ENCODE data around the gene CPA5. TPM values are rescaled to one million over a fixed set of nuclear protein-coding genes. Genes with fewer than 3 reads are reported as not detected.

CPA5 gene
- polyA plus RNA-seq, 3 donors, result not detected

DNA sequence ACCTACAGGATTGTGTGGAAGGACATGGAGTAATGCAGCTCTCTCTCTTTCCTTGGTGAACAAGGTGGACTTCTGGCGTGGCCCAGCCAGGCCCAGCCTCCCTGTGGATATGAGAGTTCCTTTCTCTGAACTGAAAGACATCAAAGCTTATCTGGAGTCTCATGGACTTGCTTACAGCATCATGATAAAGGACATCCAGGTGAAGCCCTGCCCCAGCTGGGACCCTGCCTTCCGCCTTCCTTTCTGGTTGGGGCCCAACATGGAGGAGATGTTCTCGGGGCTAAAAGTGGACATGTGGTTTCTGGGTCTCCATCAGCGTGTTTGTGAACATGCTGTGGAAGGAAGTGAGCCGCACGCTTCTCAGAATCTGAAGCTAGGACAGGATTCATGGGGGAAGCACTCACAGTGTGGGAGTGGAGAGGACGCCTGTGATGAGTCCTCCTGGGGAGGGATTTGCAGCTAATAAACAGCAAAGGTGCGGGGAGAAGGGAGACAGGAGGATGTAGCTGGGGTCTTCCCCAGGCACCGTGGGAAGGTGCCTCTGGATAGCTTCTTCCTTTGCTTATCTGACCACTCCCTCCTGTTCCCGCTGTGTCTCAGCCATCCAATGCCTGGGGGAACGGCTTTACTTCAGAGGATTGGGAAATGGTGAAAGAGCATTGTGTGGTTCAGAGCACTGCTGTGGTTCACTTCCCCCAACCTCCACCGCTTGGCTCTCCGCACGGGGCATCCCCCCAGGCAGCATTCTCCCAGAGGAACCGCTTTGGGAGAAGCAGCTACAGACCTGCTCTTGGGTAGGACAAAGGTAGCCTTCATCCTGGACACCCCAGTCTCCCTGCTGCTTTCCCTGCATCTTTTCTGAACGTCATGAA, 5.5 kb downstream of the CPA5 start:
- peaks cover 0 to 2% (median 0%) of the 10 kb centered on the region in 7 donors for H3K9me3 Mint-ChIP-seq
- peaks cover 0 to 7% (median 2%) of the 10 kb centered on the region in 3 donors for H3K27me3 Mint-ChIP-seq (ENCODE audit: low read depth in 3 of 3)
- intact Hi-C loops (cut with micrococcal nuclease), result no loop called here
- peaks cover 4% of the 10 kb centered on the region for H3K4me1 Mint-ChIP-seq
- Histone ChIP-seq H2AFZ (ENCODE audit: insufficient read depth, low read depth, low read length, poor library complexity, severe bottlenecking) (no peak overlapping the region), H3K4me3 (replicated peaks in 1 of 3; ENCODE audit: low read depth in 2 of 3, low read length in 3 of 3) (no peak overlapping the region), H3K9me3 (replicated peaks in 1 of 2; ENCODE audit: control insufficient read depth in 1 of 2, insufficient read depth in 1 of 2, low read length in 2 of 2) (no peaks in the 10 kb centered on the region), H4K20me1 (ENCODE audit: insufficient read depth, low read length) (no peaks in the 10 kb centered on the region), H3K79me2 (ENCODE audit: insufficient read depth, low read length) (no peaks in the 10 kb centered on the region), H3K27ac (ENCODE audit: low read depth in 1 of 2, low read length in 2 of 2) (no peak overlapping the region), H3K9ac (ENCODE audit: insufficient read depth, low read length, poor library complexity, severe bottlenecking) (no peak overlapping the region), H3K27me3 (ENCODE audit: control insufficient read depth in 2 of 2, insufficient read depth in 2 of 2, low read length in 2 of 2) (no peaks in the 10 kb centered on the region), H3K4me2 (replicated peaks; ENCODE audit: extremely low read depth, low read length, poor library complexity, severe bottlenecking) (no peak overlapping the region), H3K4me1 (ENCODE audit: control insufficient read depth in 1 of 2, insufficient read depth in 2 of 2, low read length in 2 of 2) (no peaks in the 10 kb centered on the region), H3K36me3 (replicated peaks in 1 of 2; ENCODE audit: control insufficient read depth in 1 of 2, insufficient read depth in 2 of 2, low read length in 2 of 2) (no peaks in the 10 kb centered on the region)
- H3K36me3 Mint-ChIP-seq, result no peaks in the 10 kb centered on the region
- no peak for DNase-seq
- 50% methylated on average over 10 of the region's 16 CpGs for WGBS (ENCODE audit: insufficient coverage)
- no peak overlapping the region for H3K4me3 Mint-ChIP-seq
- H3K27ac Mint-ChIP-seq, result no peak overlapping the region
- TF ChIP-seq, protein P1, sequence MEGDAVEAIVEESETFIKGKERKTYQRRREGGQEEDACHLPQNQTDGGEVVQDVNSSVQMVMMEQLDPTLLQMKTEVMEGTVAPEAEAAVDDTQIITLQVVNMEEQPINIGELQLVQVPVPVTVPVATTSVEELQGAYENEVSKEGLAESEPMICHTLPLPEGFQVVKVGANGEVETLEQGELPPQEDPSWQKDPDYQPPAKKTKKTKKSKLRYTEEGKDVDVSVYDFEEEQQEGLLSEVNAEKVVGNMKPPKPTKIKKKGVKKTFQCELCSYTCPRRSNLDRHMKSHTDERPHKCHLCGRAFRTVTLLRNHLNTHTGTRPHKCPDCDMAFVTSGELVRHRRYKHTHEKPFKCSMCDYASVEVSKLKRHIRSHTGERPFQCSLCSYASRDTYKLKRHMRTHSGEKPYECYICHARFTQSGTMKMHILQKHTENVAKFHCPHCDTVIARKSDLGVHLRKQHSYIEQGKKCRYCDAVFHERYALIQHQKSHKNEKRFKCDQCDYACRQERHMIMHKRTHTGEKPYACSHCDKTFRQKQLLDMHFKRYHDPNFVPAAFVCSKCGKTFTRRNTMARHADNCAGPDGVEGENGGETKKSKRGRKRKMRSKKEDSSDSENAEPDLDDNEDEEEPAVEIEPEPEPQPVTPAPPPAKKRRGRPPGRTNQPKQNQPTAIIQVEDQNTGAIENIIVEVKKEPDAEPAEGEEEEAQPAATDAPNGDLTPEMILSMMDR (IDR thresholded peaks at IDR 0.05), result no peak

DNA sequence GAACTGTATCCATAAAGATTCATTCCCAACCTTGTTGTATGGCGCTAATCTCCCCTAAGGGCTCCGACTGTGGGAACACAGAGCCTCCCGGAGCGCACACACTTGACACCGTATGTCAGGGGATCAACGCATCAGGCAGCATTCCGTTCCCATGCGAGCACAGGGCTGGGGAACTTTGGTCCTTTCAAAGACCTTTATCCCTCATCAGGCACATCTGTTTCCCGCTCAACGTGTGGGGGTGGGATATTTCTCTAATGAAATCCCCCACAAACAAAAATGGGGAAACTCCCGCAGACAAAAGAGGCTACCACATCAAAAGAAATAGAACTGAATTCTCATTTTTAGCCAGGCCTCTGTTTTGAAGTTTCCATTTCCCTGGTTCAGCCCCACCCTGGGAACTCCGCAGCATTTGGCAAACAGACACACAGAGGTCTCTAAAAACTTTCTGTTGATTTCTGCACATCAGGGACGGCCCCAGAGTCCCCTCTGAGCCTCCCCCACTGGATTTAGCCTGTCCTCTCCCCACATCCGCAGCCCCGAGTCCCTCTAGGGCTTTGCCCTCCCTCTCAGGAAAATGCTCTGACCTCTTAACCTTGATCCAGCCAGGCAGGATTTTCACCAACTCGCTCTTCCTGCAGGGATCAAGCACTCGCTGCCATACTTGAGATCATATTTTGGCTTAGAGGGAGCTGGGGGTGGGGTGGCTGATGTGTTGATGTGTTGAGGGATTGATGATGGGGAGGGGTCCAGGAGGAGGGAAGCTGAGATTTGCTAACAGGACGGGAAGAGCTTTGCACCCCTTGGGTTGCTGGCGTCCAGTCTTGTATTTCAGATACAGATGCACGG, 6.6 kb downstream of the CPA5 start:
- H3K4me3 Mint-ChIP-seq, result no peak overlapping the region
- no peaks in the 10 kb centered on the region for H3K4me1 ChIP-seq (ENCODE audit: control insufficient read depth in 1 of 2, insufficient read depth in 2 of 2, low read length in 2 of 2)
- peaks cover 4% of the 10 kb centered on the region for H3K4me1 Mint-ChIP-seq
- no peak overlapping the region for H3K9ac ChIP-seq (ENCODE audit: insufficient read depth, low read length, poor library complexity, severe bottlenecking)
- H3K27ac Mint-ChIP-seq, result no peak overlapping the region
- peaks cover 0 to 5% (median 2%) of the 10 kb centered on the region in 3 donors for H3K27me3 Mint-ChIP-seq (ENCODE audit: low read depth in 3 of 3)
- intact Hi-C loops (cut with micrococcal nuclease), result no loop called here
- no peak for DNase-seq
- H3K36me3 ChIP-seq (replicated peaks in 1 of 2; ENCODE audit: control insufficient read depth in 1 of 2, insufficient read depth in 2 of 2, low read length in 2 of 2), result no peaks in the 10 kb centered on the region
- H2AFZ ChIP-seq (ENCODE audit: insufficient read depth, low read depth, low read length, poor library complexity, severe bottlenecking), result no peak overlapping the region
- H3K27ac ChIP-seq (ENCODE audit: low read depth in 1 of 2, low read length in 2 of 2), result no peak overlapping the region
- no peak overlapping the region for H3K4me3 ChIP-seq (replicated peaks in 1 of 3; ENCODE audit: low read depth in 2 of 3, low read length in 3 of 3)
- TF ChIP-seq, protein P1 (IDR thresholded peaks at IDR 0.05), result no peak
- H3K79me2 ChIP-seq (ENCODE audit: insufficient read depth, low read length), result no peaks in the 10 kb centered on the region
- H3K4me2 ChIP-seq (replicated peaks; ENCODE audit: extremely low read depth, low read length, poor library complexity, severe bottlenecking), result no peak overlapping the region
- H3K36me3 Mint-ChIP-seq, result no peaks in the 10 kb centered on the region
- 89% methylated on average over 11 of the region's 20 CpGs for WGBS (ENCODE audit: insufficient coverage)
- H3K27me3 ChIP-seq (ENCODE audit: control insufficient read depth in 2 of 2, insufficient read depth in 2 of 2, low read length in 2 of 2), result no peaks in the 10 kb centered on the region
- no peaks in the 10 kb centered on the region for H3K9me3 ChIP-seq (replicated peaks in 1 of 2; ENCODE audit: control insufficient read depth in 1 of 2, insufficient read depth in 1 of 2, low read length in 2 of 2)
- peaks cover 0 to 2% (median 0%) of the 10 kb centered on the region in 7 donors for H3K9me3 Mint-ChIP-seq
- H4K20me1 ChIP-seq (ENCODE audit: insufficient read depth, low read length), result no peaks in the 10 kb centered on the region
